OCI-LY1 (cell line): ENCODE measurements around the gene CD81.

Experiments used
- EZH2 ChIP-seq: fragments of 200-600 bp; sonication (generic), shearing (Covaris generic); IDR thresholded peaks from 2 replicates; pipeline ENCODE4 v1.8.0; 2017; ENCODE audit warnings: borderline replicate concordance, mixed run types, mild to moderate bottlenecking, antibody characterized with exemption, low read length, moderate library complexity, mixed read lengths
- TF ChIP-seq, protein P1 (sequence below): fragments of 200-600 bp; sonication (generic), shearing (Covaris generic); IDR thresholded peaks from 2 replicates; pipeline ENCODE4 v1.5.1; 2017; ENCODE audit warnings: mild to moderate bottlenecking, antibody characterized with exemption, low read length, moderate library complexity, mixed read lengths

DNA sequence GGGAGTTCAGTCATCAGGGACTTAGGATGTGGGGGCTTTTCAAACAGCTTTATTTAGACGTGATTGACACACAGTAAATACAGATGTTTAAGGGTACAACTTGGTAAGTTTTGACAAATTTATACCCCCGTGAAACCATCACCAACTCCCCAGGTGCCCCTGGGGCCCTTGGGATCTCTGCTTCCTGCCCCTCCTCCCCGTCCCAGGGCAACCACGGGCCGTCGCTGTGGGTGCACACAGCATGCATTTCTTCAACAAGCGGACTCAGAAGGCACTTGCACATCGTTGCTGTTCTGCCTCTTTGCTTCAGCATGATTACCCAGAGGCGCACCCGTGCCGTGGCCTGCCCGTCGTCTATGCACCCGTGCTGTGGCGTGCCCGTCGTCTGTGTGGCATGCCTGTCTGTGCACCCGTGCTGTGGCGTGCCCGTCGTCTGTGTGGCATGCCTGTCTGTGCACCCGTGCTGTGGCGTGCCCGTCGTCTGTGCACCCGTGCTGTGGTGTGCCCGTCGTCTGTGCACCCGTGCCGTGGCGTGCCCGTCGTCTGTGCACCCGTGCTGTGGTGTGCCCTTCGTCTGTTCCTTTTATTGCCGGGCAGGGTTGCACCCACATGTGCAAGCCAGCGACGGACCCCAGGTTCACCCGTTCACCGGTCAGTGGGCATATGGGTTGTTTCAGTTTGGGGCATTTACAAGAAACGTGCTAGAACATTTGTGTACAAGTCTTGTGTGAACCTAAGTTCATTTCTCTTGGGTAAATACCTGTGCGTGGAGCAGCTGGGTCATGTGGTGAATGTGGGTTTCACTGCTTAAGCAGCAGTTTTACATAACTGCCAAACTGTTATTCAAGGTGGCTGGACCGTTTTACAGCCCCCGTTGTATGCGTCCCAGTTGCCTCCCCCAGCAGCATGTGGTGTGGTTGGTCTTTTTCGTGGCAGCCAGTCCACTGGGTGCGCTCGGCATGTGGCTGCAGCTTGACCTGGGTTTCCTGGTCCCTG is 8.3 kb downstream of the CD81 start:
- TF ChIP-seq, protein P1, sequence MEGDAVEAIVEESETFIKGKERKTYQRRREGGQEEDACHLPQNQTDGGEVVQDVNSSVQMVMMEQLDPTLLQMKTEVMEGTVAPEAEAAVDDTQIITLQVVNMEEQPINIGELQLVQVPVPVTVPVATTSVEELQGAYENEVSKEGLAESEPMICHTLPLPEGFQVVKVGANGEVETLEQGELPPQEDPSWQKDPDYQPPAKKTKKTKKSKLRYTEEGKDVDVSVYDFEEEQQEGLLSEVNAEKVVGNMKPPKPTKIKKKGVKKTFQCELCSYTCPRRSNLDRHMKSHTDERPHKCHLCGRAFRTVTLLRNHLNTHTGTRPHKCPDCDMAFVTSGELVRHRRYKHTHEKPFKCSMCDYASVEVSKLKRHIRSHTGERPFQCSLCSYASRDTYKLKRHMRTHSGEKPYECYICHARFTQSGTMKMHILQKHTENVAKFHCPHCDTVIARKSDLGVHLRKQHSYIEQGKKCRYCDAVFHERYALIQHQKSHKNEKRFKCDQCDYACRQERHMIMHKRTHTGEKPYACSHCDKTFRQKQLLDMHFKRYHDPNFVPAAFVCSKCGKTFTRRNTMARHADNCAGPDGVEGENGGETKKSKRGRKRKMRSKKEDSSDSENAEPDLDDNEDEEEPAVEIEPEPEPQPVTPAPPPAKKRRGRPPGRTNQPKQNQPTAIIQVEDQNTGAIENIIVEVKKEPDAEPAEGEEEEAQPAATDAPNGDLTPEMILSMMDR, result no peak
- no peak for TF ChIP-seq EZH2
